Chondrocyte (in vitro differentiated cells): ENCODE results near the gene ST8SIA6. TPM values are rescaled to one million over a fixed set of nuclear protein-coding genes. Genes with fewer than 3 reads are reported as not detected.
A peak's percentile ranks its signal among the peaks of the same experiment; 100 is the strongest.

ENCODE experiments used
- DNase-seq: peaks from one replicate; pipeline ENCODE4 v3.0.0; 2021; ENCODE audit warnings: mixed read lengths, low spot score
- H3K27ac Mint-ChIP-seq: one replicate; pipeline ENCODE4 v1.8.0; 2021; ENCODE audit warnings: mild to moderate bottlenecking, moderate library complexity, mixed read lengths; ENCODE audit not compliant: unreplicated experiment
- H3K27me3 Mint-ChIP-seq: 2 replicates; pipeline ENCODE4 v1.8.0; 2021; ENCODE audit warnings: low read depth, mixed read lengths
- H3K36me3 Mint-ChIP-seq: 2 replicates; pipeline ENCODE4 v1.8.0; 2021; ENCODE audit warnings: low read depth, mixed read lengths
- H3K4me1 Mint-ChIP-seq: 2 replicates; pipeline ENCODE4 v1.8.0; 2021; ENCODE audit warnings: low read depth, mild to moderate bottlenecking, mixed read lengths
- H3K4me3 Mint-ChIP-seq: one replicate; pipeline ENCODE4 v1.8.0; 2021; ENCODE audit warnings: mild to moderate bottlenecking, moderate library complexity, mixed read lengths; ENCODE audit not compliant: unreplicated experiment
- H3K9me3 Mint-ChIP-seq: 2 replicates; pipeline ENCODE4 v1.8.0; 2021; ENCODE audit warnings: low read depth, mixed read lengths
- total RNA-seq: library from RNA; stranded (reverse); gene quantifications from 3 replicates; pipeline ENCODE4 v1.2.1, GENCODE V29; 2021
- TF ChIP-seq, protein P1 (sequence below): fragments of 200-600 bp; sonication (generic); IDR thresholded peaks from 2 replicates; pipeline ENCODE4 v1.5.0; 2021; ENCODE audit warnings: antibody characterized with exemption, mild to moderate bottlenecking, moderate library complexity

The ST8SIA6 gene
- total RNA-seq, 1 donor from 2014 or later = not detected

DNA sequence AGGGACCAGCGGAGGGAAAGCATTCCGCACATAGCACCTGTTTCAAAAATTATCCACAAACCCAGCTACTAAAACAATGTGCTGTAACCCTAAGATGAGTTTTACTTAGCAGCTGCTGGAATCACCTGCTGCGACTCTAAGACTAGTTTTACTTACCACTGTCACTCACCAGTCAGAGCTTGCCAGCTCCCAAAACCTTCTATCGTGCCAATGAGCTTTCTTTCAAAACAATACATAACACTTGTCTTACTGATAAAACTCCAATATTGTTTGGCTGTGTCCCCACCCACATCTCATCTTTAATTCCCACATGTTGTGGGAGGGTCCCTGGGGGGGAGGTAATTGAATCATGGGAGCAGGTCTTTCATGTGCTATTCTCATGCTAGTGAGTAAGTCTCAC lies 18.4 kb downstream of the ST8SIA6 start:
- TF ChIP-seq, protein P1, sequence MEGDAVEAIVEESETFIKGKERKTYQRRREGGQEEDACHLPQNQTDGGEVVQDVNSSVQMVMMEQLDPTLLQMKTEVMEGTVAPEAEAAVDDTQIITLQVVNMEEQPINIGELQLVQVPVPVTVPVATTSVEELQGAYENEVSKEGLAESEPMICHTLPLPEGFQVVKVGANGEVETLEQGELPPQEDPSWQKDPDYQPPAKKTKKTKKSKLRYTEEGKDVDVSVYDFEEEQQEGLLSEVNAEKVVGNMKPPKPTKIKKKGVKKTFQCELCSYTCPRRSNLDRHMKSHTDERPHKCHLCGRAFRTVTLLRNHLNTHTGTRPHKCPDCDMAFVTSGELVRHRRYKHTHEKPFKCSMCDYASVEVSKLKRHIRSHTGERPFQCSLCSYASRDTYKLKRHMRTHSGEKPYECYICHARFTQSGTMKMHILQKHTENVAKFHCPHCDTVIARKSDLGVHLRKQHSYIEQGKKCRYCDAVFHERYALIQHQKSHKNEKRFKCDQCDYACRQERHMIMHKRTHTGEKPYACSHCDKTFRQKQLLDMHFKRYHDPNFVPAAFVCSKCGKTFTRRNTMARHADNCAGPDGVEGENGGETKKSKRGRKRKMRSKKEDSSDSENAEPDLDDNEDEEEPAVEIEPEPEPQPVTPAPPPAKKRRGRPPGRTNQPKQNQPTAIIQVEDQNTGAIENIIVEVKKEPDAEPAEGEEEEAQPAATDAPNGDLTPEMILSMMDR = no peak
- peaks cover 14% of the 10 kb centered on the region for H3K27me3 Mint-ChIP-seq
- H3K4me3 Mint-ChIP-seq = no peak overlapping the region
- DNase-seq = no peak
- H3K36me3 Mint-ChIP-seq = no peaks in the 10 kb centered on the region
- H3K27ac Mint-ChIP-seq = no peak overlapping the region
- H3K4me1 Mint-ChIP-seq = peaks cover 6% of the 10 kb centered on the region
- H3K9me3 Mint-ChIP-seq = no peaks in the 10 kb centered on the region

DNA sequence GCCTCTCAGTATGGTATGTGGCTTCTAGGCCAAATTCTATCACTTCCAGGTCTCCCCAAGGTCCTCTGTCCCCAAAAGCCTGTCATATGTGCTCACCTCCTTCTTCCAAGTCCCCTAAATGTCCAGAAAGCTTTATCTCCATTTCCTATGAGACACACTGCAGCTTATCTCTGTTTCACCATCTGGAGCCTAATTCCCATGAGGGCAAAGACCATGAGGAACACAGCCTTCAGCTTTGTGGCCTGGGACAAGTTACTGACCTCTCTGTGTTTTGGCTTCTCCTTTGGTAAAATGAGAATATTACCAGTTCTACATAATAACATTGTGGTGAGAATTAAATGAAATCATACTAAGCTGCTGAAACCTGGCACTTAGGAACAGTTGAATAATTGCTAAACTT lies 19.2 kb downstream of the ST8SIA6 start:
- Mint-ChIP-seq H3K27ac (no peak overlapping the region), H3K4me3 (no peak overlapping the region), H3K36me3 (no peaks in the 10 kb centered on the region), H3K27me3 (peaks cover 13% of the 10 kb centered on the region), H3K9me3 (no peaks in the 10 kb centered on the region), H3K4me1 (peaks cover 10% of the 10 kb centered on the region)
- TF ChIP-seq, protein P1 = no peak
- DNase-seq = no peak

DNA sequence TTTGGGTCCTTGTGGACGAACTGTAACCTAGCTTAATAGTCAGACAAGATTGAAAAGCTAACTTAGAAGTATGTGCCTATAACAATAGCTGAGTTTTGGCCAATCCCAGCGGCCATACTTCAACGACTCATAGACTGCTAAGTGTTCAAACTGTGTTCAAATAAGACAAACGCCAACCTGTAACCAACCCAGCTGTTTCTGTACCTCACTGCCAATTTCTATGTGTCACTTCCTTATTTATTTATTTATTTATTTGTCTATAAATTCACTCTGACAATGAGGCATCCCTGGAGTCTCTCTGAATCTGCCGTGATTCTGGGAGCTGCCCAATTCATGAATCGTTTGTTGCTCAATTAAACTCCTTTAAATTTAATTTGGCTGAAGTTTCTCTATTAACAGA lies 21.7 kb downstream of the ST8SIA6 start:
- no peak for DNase-seq
- Mint-ChIP-seq H3K36me3 (no peaks in the 10 kb centered on the region), H3K4me1 (peaks cover 10% of the 10 kb centered on the region), H3K27ac (no peak overlapping the region), H3K27me3 (peaks cover 8% of the 10 kb centered on the region), H3K9me3 (no peaks in the 10 kb centered on the region), H3K4me3 (no peak overlapping the region)
- TF ChIP-seq, protein P1 = no peak

DNA sequence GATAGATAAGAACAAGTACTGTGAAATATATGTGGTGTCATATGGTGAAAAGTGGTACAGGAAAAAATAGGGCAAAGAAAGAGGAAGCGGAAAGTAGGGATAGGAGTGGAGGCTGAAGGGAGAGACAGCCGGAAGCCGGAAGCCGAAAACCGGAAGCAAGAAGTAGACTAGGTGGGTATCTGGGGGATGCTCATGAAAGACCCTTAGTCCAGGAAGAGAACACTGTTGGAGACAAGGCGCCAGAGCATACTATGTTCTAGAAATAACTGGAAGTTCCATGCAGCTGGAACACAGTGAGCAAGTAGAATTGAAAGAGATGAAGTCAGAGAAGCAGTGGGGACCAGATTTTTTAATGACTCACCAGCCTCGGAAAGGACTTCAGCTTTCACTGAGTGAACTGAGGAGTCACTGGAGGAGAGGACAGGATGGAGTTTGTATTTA lies 22.5 kb downstream of the ST8SIA6 start:
- no peaks in the 10 kb centered on the region for H3K9me3 Mint-ChIP-seq
- no peak for DNase-seq
- no peak overlapping the region for H3K4me3 Mint-ChIP-seq
- H3K4me1 Mint-ChIP-seq = peaks cover 10% of the 10 kb centered on the region
- H3K27ac Mint-ChIP-seq = no peak overlapping the region
- H3K27me3 Mint-ChIP-seq = peaks cover 10% of the 10 kb centered on the region
- H3K36me3 Mint-ChIP-seq = no peaks in the 10 kb centered on the region
- TF ChIP-seq, protein P1 = no peak

DNA sequence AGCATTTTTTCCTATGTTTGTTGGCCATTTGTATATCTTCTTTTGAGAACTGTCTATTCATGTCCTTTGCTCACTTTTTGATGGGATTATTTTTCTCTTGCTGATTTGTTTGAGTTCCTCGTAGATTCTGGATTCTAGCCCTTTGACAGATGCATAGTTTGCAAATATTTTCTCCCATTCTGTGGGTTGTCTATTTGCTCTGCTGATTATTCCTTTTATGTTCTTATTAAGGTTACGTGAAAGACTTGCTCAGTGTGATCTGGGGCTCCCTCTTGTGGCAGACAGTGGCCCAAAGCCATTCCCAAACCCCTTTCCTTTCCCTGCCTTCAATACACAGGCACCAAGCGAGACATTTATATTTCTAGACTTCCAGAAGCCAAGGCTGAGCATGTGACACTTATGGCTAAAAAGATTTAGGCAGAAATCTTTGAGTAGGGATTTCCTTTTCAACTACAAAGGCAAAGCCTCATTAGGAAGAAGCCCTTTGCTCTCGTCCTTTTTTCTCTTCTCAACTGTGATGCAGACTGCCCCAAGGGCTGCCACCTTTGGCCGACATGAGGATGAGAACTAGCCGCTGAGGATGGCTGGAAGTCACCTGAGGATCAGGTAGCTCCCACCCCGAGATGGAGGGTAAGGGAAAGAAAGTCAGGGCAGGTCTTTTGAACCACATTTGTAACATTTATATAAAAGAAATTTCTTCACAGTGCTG lies 23.6 kb downstream of the ST8SIA6 start:
- TF ChIP-seq, protein P1 = peak; percentile 96
- no peak for DNase-seq
- H3K4me1 Mint-ChIP-seq = peaks cover 10% of the 10 kb centered on the region
- no peak overlapping the region for H3K4me3 Mint-ChIP-seq
- H3K27ac Mint-ChIP-seq = no peak overlapping the region
- H3K27me3 Mint-ChIP-seq = peaks cover 10% of the 10 kb centered on the region
- no peaks in the 10 kb centered on the region for H3K36me3 Mint-ChIP-seq
- no peaks in the 10 kb centered on the region for H3K9me3 Mint-ChIP-seq
